H9 (cell line): ENCODE measurements around the gene IFT52. TPM values are rescaled to one million over a fixed set of nuclear protein-coding genes. Genes with fewer than 3 reads are reported as not detected.
A peak's percentile ranks its signal among the peaks of the same experiment; 100 is the strongest.

Experiments
- DNase-seq: peaks from one replicate; pipeline ENCODE4 v3.0.0-alpha.2; 2017
- H2AFZ ChIP-seq: one replicate; pipeline ENCODE4 v1.6.1; 2013; ENCODE audit warnings: mild to moderate bottlenecking, low read length, control low read depth, moderate library complexity
- H2AK5ac ChIP-seq: 2 replicates; pipeline ENCODE4 v1.6.1; 2013; ENCODE audit warnings: low read length, control low read depth, mixed read lengths; ENCODE audit not compliant: insufficient read length
- H2BK120ac ChIP-seq: one replicate; pipeline ENCODE4 v1.6.1; 2013; ENCODE audit warnings: low read depth, mild to moderate bottlenecking, low read length, control low read depth, inconsistent platforms; ENCODE audit not compliant: poor library complexity, severe bottlenecking
- H2BK12ac ChIP-seq: 2 replicates; pipeline ENCODE4 v1.6.1; 2013; ENCODE audit warnings: low read length, control low read depth, mixed read lengths, low read depth; ENCODE audit not compliant: insufficient read length
- H2BK15ac ChIP-seq: 2 replicates; pipeline ENCODE4 v1.6.1; 2013; ENCODE audit warnings: low read depth, low read length, control low read depth
- H2BK20ac ChIP-seq: one replicate; pipeline ENCODE4 v1.6.1; 2013; ENCODE audit warnings: low read depth, mild to moderate bottlenecking, low read length, control low read depth, inconsistent platforms; ENCODE audit not compliant: poor library complexity, severe bottlenecking
- H2BK5ac ChIP-seq: 2 replicates; pipeline ENCODE4 v1.6.1; 2013; ENCODE audit warnings: low read length, control low read depth, mixed read lengths; ENCODE audit not compliant: insufficient read length
- H3K14ac ChIP-seq: 2 replicates; pipeline ENCODE4 v1.6.1; 2013; ENCODE audit warnings: low read length, control low read depth; ENCODE audit not compliant: insufficient read depth
- H3K18ac ChIP-seq: 2 replicates; pipeline ENCODE4 v1.6.1; 2013; ENCODE audit warnings: low read depth, mild to moderate bottlenecking, mixed read lengths, low read length, control low read depth; ENCODE audit not compliant: insufficient read length
- H3K23ac ChIP-seq: 2 replicates; pipeline ENCODE4 v1.6.1; 2013; ENCODE audit warnings: low read length, control low read depth, mixed read lengths, low read depth; ENCODE audit not compliant: insufficient read length
- H3K23me2 ChIP-seq: 2 replicates; pipeline ENCODE4 v1.6.1; 2013; ENCODE audit warnings: low read depth, mild to moderate bottlenecking, mixed read lengths, low read length, control low read depth; ENCODE audit not compliant: insufficient read length, poor library complexity, severe bottlenecking
- H3K27ac ChIP-seq: 2 replicates; pipeline ENCODE4 v1.5.1; 2013; ENCODE audit warnings: low read length, control low read depth, mixed read lengths, low read depth; ENCODE audit not compliant: insufficient read length
- H3K27me3 ChIP-seq: 2 replicates; pipeline ENCODE4 v1.6.1; 2013; ENCODE audit warnings: low read length, control low read depth, inconsistent platforms; ENCODE audit not compliant: insufficient read depth
- H3K4ac ChIP-seq: 2 replicates; pipeline ENCODE4 v1.6.1; 2013; ENCODE audit warnings: low read depth, mild to moderate bottlenecking, control low read depth, inconsistent platforms, low read length, moderate library complexity
- H3K4me1 ChIP-seq: 2 replicates; pipeline ENCODE4 v1.6.1; 2013; ENCODE audit warnings: low read length, control low read depth, inconsistent platforms; ENCODE audit not compliant: insufficient read depth
- H3K4me2 ChIP-seq: 2 replicates; pipeline ENCODE4 v1.6.1; 2013; ENCODE audit warnings: low read length, control low read depth, mixed read lengths; ENCODE audit not compliant: insufficient read length, insufficient read depth
- H3K56ac ChIP-seq: 2 replicates; pipeline ENCODE4 v1.6.1; 2013; ENCODE audit warnings: low read depth, mild to moderate bottlenecking, mixed read lengths, low read length, control low read depth; ENCODE audit not compliant: insufficient read length
- H3K79me1 ChIP-seq: 2 replicates; pipeline ENCODE4 v1.6.1; 2013; ENCODE audit warnings: low read depth, mild to moderate bottlenecking, moderate library complexity, low read length, control low read depth, inconsistent platforms; ENCODE audit not compliant: insufficient read depth, poor library complexity, severe bottlenecking
- H3K79me2 ChIP-seq: 2 replicates; pipeline ENCODE4 v1.6.1; 2013; ENCODE audit warnings: low read length, control low read depth, inconsistent platforms; ENCODE audit not compliant: insufficient read depth
- H3K9ac ChIP-seq: 2 replicates; pipeline ENCODE4 v1.6.1; 2013; ENCODE audit warnings: low read length, control low read depth, mixed read lengths; ENCODE audit not compliant: insufficient read length; ENCODE audit errors: extremely low read depth
- H3K9me3 ChIP-seq: one replicate; pipeline ENCODE4 v1.6.1; 2013; ENCODE audit warnings: low read depth, low read length, inconsistent platforms; ENCODE audit not compliant: control insufficient read depth
- H3T11ph ChIP-seq: one replicate; pipeline ENCODE4 v1.6.1; 2013; ENCODE audit warnings: mild to moderate bottlenecking, low read length, control low read depth, inconsistent platforms
- H4K20me1 ChIP-seq: one replicate; pipeline ENCODE4 v1.6.1; 2013; ENCODE audit not compliant: control insufficient read depth, insufficient read length, insufficient read depth
- H4K5ac ChIP-seq: 2 replicates; pipeline ENCODE4 v1.6.1; 2013; ENCODE audit warnings: low read depth, mild to moderate bottlenecking, mixed read lengths, low read length, control low read depth; ENCODE audit not compliant: insufficient read length
- H4K8ac ChIP-seq: replicated peaks from 2 replicates; pipeline ENCODE4 v1.6.1; 2013; ENCODE audit warnings: low read length, control low read depth, mixed read lengths, low read depth; ENCODE audit not compliant: insufficient read length
- H4K91ac ChIP-seq: 2 replicates; pipeline ENCODE4 v1.6.1; 2013; ENCODE audit warnings: low read depth, mild to moderate bottlenecking, moderate library complexity, mixed read lengths, low read length, control low read depth; ENCODE audit not compliant: insufficient read length
- H3K27ac Mint-ChIP-seq, 3 experiments: 2 replicates in 2 of 3; 3 replicates in 1 of 3; pipeline ENCODE4 v1.8.0; 2020 to 2021; ENCODE audit warnings: mixed read lengths in 3 of 3, mild to moderate bottlenecking in 1 of 3, moderate library complexity in 1 of 3
- H3K27me3 Mint-ChIP-seq: 2 replicates; pipeline ENCODE4 v1.8.0; 2021; ENCODE audit warnings: low read depth, mild to moderate bottlenecking, moderate library complexity, mixed read lengths
- H3K36me3 Mint-ChIP-seq, 3 experiments: 2 replicates in 2 of 3; 3 replicates in 1 of 3; pipeline ENCODE4 v1.8.0; 2020 to 2021; ENCODE audit warnings: low read depth in 3 of 3, mixed read lengths in 3 of 3; ENCODE audit not compliant: insufficient read depth in 1 of 3
- H3K4me1 Mint-ChIP-seq, 2 experiments: 2 replicates each; pipeline ENCODE4 v1.8.0; 2020; ENCODE audit warnings: mixed read lengths in 2 of 2
- H3K4me3 Mint-ChIP-seq, 2 experiments: 2 replicates in 1 of 2; 3 replicates in 1 of 2; pipeline ENCODE4 v1.8.0; 2020 to 2021; ENCODE audit warnings: mild to moderate bottlenecking in 2 of 2, mixed read lengths in 2 of 2, moderate library complexity in 1 of 2
- H3K9me3 Mint-ChIP-seq, 2 experiments: 2 replicates in 1 of 2; 3 replicates in 1 of 2; pipeline ENCODE4 v1.8.0; 2020; ENCODE audit warnings: mild to moderate bottlenecking in 2 of 2, mixed read lengths in 2 of 2, moderate library complexity in 1 of 2
- CTCF ChIP-seq: fragments of 200-600 bp; sonication (generic); conservative IDR thresholded peaks from 3 replicates; pipeline ENCODE4 v1.8.0; 2021; ENCODE audit warnings: antibody characterized with exemption, mild to moderate bottlenecking
- WGBS: extraction: QIAGEN DNeasy Blood & Tissue Kit; methylation state at CpG from one replicate; pipeline ENCODE4 v1.1.7; 2013; ENCODE audit warnings: missing lambda C conversion rate, low lambda C conversion rate, mixed read lengths; ENCODE audit not compliant: insufficient read length; ENCODE audit errors: extremely low coverage; 5-methylcytosine and 5-hydroxymethylcytosine counted together
- total RNA-seq: library from RNA; stranded (reverse); gene quantifications from 2 replicates; pipeline ENCODE4 v1.2.1, GENCODE V29; 2021

Gene IFT52
- total RNA-seq, 1 experiment from 2014 or later: 44.5 TPM

- H3T11ph ChIP-seq: no peak overlapping the region
- peak overlapping the region in 1 of 3 experiments; percentile 47; a peak in 1 of 7 replicates for H3K27ac Mint-ChIP-seq
- no peak overlapping the region for H3K4me2 ChIP-seq
- H4K20me1 ChIP-seq: no peaks in the 10 kb centered on the region
- peaks cover 16 to 45% (median 37%) of the 10 kb centered on the region in 3 experiments; a peak in 6 of 7 replicates for H3K36me3 Mint-ChIP-seq
- no peak overlapping the region for H4K8ac ChIP-seq
- H2BK15ac ChIP-seq: no peak overlapping the region
- no peaks in the 10 kb centered on the region for H3K9me3 Mint-ChIP-seq
- H2BK12ac ChIP-seq: no peak overlapping the region
- H3K27me3 ChIP-seq: no peaks in the 10 kb centered on the region; the same call in 1 of the 2 replicates
- no peak overlapping the region for H3K4ac ChIP-seq
- no peak overlapping the region for H2BK20ac ChIP-seq
- H3K79me2 ChIP-seq: peaks cover 10% of the 10 kb centered on the region; the same call in 1 of the 2 replicates
- no peak overlapping the region for H3K18ac ChIP-seq
- H3K23me2 ChIP-seq: peaks cover 6% of the 10 kb centered on the region
- no peak overlapping the region for H3K56ac ChIP-seq
- no peak overlapping the region for H2AFZ ChIP-seq
- no peak overlapping the region for H4K91ac ChIP-seq
- no peak overlapping the region for H2BK120ac ChIP-seq
- peaks cover 9% of the 10 kb centered on the region for H3K27me3 Mint-ChIP-seq
- H3K4me1 ChIP-seq: no peaks in the 10 kb centered on the region
- TF ChIP-seq CTCF: no peak
- WGBS: no CpG with 5 or more reads among the region's 2 CpGs
- H3K9ac ChIP-seq: no peak overlapping the region
- H3K79me1 ChIP-seq: peaks cover 8% of the 10 kb centered on the region
- H2BK5ac ChIP-seq: no peak overlapping the region
- no peak overlapping the region for H3K4me3 Mint-ChIP-seq
- no peak for DNase-seq
- no peak overlapping the region for H3K14ac ChIP-seq
- no peak overlapping the region for H2AK5ac ChIP-seq
- no peak overlapping the region for H3K23ac ChIP-seq
- H3K9me3 ChIP-seq: no peaks in the 10 kb centered on the region
- no peak overlapping the region for H3K27ac ChIP-seq
- H3K4me1 Mint-ChIP-seq: peaks cover 3 to 8% of the 10 kb centered on the region in 2 experiments; a peak in 3 of 4 replicates
- no peak overlapping the region for H4K5ac ChIP-seq
These were observed 79.7 kb downstream of the IFT52 start for GRCh38 chr20:43670423-43670822.
